Astrocyte (in vitro differentiated cells and primary cell): ENCODE data around the gene ODAPH.
"Not testable (repeated sequence)": the region's sequence is repeated elsewhere in the genome, so short reads cannot be mapped to it uniquely, and the experiment has no call there.

Experiments used
- CTCF ChIP-seq: IDR thresholded peaks from 2 replicates; pipeline ENCODE4 v1.5.1; 2011; ENCODE audit warnings: low read depth, mild to moderate bottlenecking, inconsistent platforms, low read length, moderate library complexity; ENCODE audit not compliant: insufficient read depth
- EZH2 ChIP-seq: IDR thresholded peaks from 2 replicates; pipeline ENCODE4 v1.6.1; 2012; ENCODE audit warnings: mild to moderate bottlenecking, low read length, inconsistent platforms; ENCODE audit not compliant: insufficient read depth

DNA sequence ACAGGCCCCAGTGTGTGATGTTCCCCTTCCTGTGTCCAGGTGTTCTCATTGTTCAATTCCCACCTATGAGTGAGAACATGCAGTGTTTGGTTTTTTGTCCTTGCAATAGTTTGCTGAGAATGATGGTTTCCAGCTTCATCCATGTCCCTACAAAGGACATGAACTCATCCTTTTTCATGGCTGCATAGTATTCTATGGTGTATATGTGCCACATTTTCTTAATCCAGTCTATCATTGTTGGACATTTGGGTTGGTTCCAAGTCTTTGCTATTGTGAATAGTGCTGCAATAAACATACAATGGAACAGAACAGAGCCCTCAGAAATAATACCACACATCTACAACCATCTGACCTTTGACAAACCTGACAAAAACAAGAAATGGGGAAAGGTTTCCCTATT is 21.9 kb upstream of the ODAPH start:
- not testable (repeated sequence) for TF ChIP-seq CTCF, EZH2
